Measurements from ENCODE around the gene SPRED2. TPM values are rescaled to one million over a fixed set of nuclear protein-coding genes. Genes with fewer than 3 reads are reported as not detected.

The SPRED2 gene
- total RNA-seq, 1 experiment from 2014 or later: 6.1 TPM

DNA sequence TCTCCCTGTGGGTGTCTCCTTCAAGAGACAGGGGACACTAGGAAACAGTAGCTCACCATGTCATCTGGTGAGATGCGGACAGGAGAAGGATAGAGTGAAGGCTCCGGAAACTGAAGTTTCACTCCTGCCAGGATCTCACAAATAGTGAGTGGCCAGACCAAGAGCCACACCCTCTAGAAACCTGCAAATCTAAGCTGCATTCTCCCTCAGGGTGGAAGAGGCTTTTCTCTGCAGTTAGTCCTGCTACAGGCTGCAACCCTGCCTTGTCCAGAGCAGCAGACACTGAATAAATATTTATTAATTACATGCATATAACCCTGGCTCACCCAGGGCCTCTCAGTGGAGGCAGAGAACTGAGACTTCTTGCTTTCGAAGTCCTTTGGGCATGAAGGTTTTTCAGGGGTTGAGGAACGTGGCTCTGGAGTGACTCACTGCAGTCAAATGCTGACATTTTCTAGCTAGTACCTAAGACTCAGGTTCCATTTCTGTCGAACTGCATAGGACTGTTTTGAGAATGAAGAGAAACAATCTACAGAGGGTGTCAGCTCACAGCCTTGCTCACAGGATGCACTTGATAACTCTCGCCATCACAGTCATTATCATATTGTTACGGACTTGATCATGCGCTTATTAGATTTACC is 117.5 kb downstream of the SPRED2 start:
- H3K9me3 ChIP-seq (replicated peaks): no peaks in the 10 kb centered on the region
- peaks cover 59% of the 10 kb centered on the region for H3K36me3 ChIP-seq
- H3K27me3 ChIP-seq (replicated peaks): no peaks in the 10 kb centered on the region
- H3K27ac ChIP-seq: no peak overlapping the region
- DNase-seq (ENCODE audit: low read depth in 1 of 2, low spot score in 2 of 2): no peak
- peaks cover 7% of the 10 kb centered on the region for H3K4me1 ChIP-seq (replicated peaks)
- H3K4me3 ChIP-seq: no peak overlapping the region

- Histone ChIP-seq H3K27ac (no peak overlapping the region), H3K36me3 (peaks cover 55% of the 10 kb centered on the region), H3K4me1 (replicated peaks) (no peaks in the 10 kb centered on the region), H3K9me3 (replicated peaks) (no peaks in the 10 kb centered on the region), H3K4me3 (no peak overlapping the region), H3K27me3 (replicated peaks) (no peaks in the 10 kb centered on the region)
- no peak for DNase-seq (ENCODE audit: low read depth in 1 of 2, low spot score in 2 of 2)
Observed at GRCh38 chr2:65313954-65314256, 118.5 kb downstream of the SPRED2 start.

DNA sequence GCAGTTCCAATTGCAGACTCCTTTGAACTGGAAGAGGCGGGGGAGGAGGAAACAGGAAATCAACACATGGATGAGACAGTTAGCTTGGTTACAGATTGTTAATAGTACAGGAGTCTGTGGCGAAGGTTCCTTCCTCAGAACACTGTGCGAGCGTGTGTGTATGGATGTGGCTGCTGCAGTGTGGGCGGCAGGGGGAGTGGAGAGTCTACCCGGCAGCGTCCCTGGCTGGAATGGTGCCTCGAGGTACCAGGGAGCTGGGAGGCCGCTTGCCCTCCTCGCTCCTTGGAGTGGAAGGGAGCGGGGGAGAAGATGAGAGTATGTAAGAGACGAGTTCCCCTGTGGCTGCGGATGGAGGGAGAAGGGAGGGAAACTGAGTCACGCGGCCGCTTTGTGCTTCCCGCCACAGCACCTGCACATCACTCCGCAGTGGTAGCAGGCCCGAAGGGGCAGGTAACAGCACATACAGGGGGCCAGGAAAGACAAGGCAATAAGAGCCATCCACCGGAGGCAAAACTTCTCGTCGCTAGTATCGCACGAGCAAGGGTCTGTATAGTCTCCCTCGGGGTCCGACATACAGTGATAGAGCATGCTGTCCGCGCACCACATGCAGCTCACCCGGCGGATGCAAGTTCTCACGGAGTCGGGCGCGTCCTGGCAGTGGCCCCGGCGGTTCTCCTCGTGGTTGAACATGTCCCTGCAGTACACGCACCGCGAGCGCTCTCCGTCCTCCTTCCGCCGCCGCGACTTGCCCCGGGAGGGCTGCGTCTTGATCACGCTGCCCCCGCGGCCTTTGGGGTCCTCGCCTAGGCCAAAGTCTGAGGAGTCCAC is 119.1 kb downstream of the SPRED2 start:
- Histone ChIP-seq H3K36me3 (peaks cover 55% of the 10 kb centered on the region), H3K27me3 (replicated peaks) (no peaks in the 10 kb centered on the region), H3K9me3 (replicated peaks) (no peaks in the 10 kb centered on the region), H3K4me3 (no peak overlapping the region), H3K4me1 (replicated peaks) (no peaks in the 10 kb centered on the region), H3K27ac (no peak overlapping the region)
- DNase-seq (ENCODE audit: low read depth in 1 of 2, low spot score in 2 of 2): no peak

DNA sequence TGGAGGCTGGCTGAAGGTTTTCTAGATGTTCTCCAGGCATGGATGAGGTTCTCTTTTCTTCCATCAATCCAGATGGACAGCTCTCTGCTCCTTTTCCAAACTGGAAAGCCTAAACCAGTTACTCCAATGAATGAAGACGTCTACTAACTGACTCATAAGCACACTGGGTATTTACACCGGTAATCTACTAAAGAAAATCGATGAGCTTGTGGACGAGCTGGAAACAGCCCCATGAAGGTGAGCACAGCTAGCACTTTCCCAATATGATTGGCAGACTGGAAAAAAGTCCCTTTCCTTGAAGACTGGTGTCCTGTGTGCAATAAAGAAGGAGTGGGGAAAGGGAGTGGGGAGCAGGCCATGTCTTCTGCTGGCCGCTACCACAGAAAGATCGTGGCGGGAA is 120.8 kb downstream of the SPRED2 start:
- Histone ChIP-seq H3K27ac (no peak overlapping the region), H3K4me1 (replicated peaks) (no peaks in the 10 kb centered on the region), H3K9me3 (replicated peaks) (no peaks in the 10 kb centered on the region), H3K27me3 (replicated peaks) (no peaks in the 10 kb centered on the region), H3K4me3 (no peak overlapping the region), H3K36me3 (peaks cover 52% of the 10 kb centered on the region)
- DNase-seq (ENCODE audit: low read depth in 1 of 2, low spot score in 2 of 2): no peak

DNA sequence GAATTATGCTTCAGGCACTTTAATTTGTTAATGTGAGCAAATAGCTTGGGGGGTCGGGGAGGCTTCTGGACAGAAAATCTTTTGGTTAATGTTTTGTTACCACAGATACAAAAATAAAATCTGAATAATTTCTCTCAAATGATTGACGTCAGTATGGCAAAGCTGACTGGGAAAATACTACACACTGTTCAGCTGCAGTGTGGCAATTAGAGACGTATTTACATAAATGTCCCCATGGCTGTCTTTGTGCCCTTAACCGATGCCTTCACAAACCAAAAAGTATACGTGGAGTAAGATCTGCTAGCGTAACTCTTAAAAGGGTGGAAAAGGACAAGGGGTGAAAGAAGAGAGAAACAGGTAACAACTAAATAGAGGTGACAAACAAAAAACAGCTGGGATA is 121.3 kb downstream of the SPRED2 start:
- H3K4me3 ChIP-seq: no peak overlapping the region
- no peaks in the 10 kb centered on the region for H3K27me3 ChIP-seq (replicated peaks)
- H3K27ac ChIP-seq: no peak overlapping the region
- no peaks in the 10 kb centered on the region for H3K9me3 ChIP-seq (replicated peaks)
- peaks cover 47% of the 10 kb centered on the region for H3K36me3 ChIP-seq
- no peak for DNase-seq (ENCODE audit: low read depth in 1 of 2, low spot score in 2 of 2)
- H3K4me1 ChIP-seq (replicated peaks): no peaks in the 10 kb centered on the region

DNA sequence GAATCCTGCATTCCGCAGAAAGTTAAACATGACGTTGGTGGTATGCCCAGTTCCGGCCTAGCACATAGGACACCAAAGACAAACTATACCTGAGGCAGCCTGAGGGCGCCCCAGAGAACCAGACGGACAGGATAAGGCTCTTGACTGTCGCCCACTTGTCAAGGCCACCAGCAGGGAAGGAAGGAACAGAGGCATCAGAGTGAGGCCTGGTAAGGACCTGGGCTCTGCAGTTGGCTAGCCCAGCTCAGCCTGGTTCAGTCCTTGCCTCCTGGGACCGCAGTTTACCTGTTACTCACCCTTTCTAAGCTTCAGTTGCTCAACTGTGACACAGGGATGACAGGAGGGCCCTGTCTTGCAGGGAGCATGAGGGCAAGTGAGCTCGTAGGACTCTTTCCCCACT is 122.7 kb downstream of the SPRED2 start:
- H3K27me3 ChIP-seq (replicated peaks): no peaks in the 10 kb centered on the region
- peaks cover 38% of the 10 kb centered on the region for H3K36me3 ChIP-seq
- H3K4me1 ChIP-seq (replicated peaks): no peaks in the 10 kb centered on the region
- no peak overlapping the region for H3K4me3 ChIP-seq
- no peak overlapping the region for H3K27ac ChIP-seq
- H3K9me3 ChIP-seq (replicated peaks): no peaks in the 10 kb centered on the region
- DNase-seq (ENCODE audit: low read depth in 1 of 2, low spot score in 2 of 2): no peak

DNA sequence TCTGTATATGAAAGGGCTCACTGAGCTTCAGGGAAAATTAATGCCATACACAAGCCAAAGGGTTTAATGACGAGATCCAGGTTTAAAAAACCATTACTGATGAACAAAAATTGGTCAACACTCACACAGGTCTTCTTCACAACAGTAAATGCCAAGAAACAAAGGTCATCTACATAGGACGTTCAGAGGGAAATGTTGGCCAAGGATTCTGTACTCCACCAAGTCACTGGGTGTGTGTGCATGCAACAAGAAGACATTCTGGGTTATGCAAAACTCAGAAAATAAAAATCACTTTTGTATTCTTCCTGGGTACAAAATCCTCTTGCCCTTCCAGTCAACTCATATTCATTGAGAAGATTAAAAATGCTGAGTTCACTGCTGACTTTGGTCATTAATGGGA is 126.5 kb downstream of the SPRED2 start:
- no peak overlapping the region for H3K27ac ChIP-seq
- H3K9me3 ChIP-seq (replicated peaks): no peaks in the 10 kb centered on the region
- peaks cover under 1% of the 10 kb centered on the region; the same call in 1 of the 2 replicates for H3K36me3 ChIP-seq
- peaks cover 18% of the 10 kb centered on the region for H3K4me1 ChIP-seq (replicated peaks)
- H3K27me3 ChIP-seq (replicated peaks): no peaks in the 10 kb centered on the region
- no peak for DNase-seq (ENCODE audit: low read depth in 1 of 2, low spot score in 2 of 2)
- no peak overlapping the region for H3K4me3 ChIP-seq

DNA sequence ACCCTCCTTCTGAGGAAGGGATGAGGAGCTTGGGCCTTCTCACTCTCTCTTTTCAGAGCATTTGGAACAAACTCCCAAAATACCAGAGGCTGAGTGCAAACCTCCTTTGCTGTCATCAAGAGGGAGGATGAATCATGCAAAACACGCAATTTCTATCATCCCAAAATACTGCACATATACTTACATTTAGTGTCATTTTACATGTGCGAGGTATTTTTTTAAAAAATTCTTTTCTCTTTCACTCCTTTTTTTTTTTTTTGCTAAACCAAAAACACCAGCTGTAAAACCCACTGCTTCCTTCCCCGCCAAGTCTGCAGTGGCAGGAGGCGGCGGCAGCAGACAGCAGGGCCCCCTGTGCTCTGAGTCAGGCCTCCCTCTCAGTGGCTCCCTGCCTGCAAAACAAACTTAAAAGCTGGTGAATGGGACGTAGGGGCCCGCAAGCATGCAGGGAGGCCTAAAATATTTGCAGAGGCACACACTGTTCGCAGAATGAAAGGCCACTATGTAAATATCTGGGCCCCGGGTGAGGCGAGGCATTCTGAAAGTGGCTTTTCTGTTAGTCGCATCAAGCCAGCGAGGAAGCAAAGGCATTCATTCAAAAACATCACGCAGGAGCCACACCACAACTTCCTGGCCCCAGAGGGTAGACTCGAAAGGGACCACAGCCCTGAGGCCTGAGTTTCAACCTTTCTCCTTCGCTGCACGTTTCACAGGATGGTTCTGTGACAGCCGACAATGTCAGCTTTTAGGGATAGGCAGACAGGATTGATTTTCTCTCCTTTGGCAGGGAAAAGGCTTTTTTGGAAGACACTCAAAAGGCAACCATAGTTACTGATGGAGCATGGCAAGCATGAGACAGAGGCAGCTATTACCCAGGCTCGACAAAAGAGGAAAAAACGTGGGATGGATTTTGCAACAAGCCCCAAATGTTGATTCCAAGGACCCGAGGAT is 131.4 kb downstream of the SPRED2 start:
- no peaks in the 10 kb centered on the region for H3K27me3 ChIP-seq (replicated peaks)
- no peaks in the 10 kb centered on the region for H3K36me3 ChIP-seq
- H3K4me1 ChIP-seq (replicated peaks): peaks cover 40% of the 10 kb centered on the region
- no peaks in the 10 kb centered on the region for H3K9me3 ChIP-seq (replicated peaks)
- peak overlapping the region; percentile 6; the same call in 1 of the 2 replicates for H3K4me3 ChIP-seq
- H3K27ac ChIP-seq: peak overlapping the region; percentile 62
- DNase-seq (ENCODE audit: low read depth in 1 of 2, low spot score in 2 of 2): peak; percentile 92 to 94

DNA sequence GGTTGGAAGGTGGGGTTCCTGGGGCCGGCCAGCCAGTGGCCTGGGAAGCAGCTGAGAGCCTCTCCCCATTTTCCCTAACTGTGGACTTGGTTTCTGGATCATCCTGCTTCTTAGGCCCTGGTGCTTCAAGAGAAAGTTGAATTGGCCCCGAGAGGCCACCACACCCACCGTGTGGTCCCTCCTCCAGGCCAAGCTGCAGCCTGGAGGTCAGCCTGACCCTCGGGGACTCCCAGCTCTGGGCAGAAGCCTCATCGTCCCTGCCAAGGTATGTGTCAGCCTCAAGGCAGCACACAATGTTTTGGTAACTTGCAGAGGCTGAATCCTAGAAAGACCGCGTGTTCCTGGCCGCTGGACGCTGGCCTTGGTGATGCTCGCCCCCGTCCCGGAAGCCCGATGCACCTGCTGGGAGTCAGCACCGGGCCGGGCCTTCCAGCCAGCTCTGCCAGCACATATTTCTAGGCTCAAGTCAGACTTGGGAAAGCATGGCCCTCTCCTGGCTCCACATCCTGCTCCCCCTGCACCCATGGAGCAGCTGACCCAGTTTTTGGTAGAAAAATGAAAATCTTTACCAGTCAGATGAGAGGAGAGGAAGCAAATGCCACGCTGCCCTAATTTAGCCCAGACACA is 132.2 kb downstream of the SPRED2 start:
- Histone ChIP-seq H3K4me3 (no peak overlapping the region), H3K4me1 (replicated peaks) (peaks cover 40% of the 10 kb centered on the region), H3K9me3 (replicated peaks) (no peaks in the 10 kb centered on the region), H3K36me3 (no peaks in the 10 kb centered on the region), H3K27me3 (replicated peaks) (no peaks in the 10 kb centered on the region), H3K27ac (peak overlapping the region; percentile 37; the same call in 1 of the 2 replicates)
- DNase-seq (ENCODE audit: low read depth in 1 of 2, low spot score in 2 of 2): peak in 1 of 2 experiments; percentile 36

DNA sequence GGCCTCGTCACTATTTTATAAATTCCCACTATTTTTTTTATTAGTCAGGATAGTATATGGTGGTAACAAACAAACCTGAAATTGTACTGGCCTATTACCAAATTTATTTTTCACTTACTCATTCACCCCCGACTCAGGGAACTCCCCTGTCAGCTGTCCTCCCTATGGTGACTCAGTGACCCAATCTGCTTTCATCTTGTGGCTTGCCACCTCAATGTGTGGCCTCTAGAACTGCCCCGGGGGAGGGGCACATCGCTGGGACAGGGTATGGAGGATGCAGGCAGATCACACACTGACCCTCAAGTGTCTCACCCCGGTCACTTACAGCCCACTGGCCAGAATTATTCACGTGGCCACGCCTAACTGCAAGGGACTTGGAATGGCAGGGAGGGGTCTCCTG is 133.2 kb downstream of the SPRED2 start:
- peak overlapping the region; percentile 67 for H3K27ac ChIP-seq
- peaks cover 40% of the 10 kb centered on the region for H3K4me1 ChIP-seq (replicated peaks)
- H3K27me3 ChIP-seq (replicated peaks): no peaks in the 10 kb centered on the region
- no peaks in the 10 kb centered on the region for H3K9me3 ChIP-seq (replicated peaks)
- DNase-seq (ENCODE audit: low read depth in 1 of 2, low spot score in 2 of 2): peak; percentile 92
- no peaks in the 10 kb centered on the region for H3K36me3 ChIP-seq
- no peak overlapping the region for H3K4me3 ChIP-seq

DNA sequence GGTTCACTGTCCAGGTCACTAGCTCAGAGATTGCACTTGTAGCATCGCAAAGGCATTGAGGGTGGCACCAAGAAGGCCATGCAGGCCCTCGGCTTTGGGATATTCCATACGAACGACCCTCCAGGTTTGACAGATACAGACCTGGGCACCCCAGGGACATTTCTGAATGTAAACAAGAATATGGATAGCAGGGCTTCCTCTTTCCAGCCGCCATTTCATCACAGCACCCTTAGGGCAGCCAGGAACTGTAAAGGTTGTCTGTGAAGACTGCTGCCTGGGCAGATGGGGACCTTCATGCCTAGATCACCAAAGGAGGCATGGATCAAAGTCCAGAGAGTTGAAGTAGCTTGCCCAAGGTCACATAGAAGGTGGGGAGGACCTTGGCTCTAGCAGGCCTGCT is 134.3 kb downstream of the SPRED2 start:
- Histone ChIP-seq H3K27me3 (replicated peaks) (no peaks in the 10 kb centered on the region), H3K4me1 (replicated peaks) (peaks cover 40% of the 10 kb centered on the region), H3K27ac (no peak overlapping the region), H3K9me3 (replicated peaks) (no peaks in the 10 kb centered on the region), H3K36me3 (no peaks in the 10 kb centered on the region), H3K4me3 (no peak overlapping the region)
- no peak for DNase-seq (ENCODE audit: low read depth in 1 of 2, low spot score in 2 of 2)

GRCh38 chr2:65297544-65297943 is 134.9 kb downstream of the SPRED2 start:
- no peaks in the 10 kb centered on the region for H3K36me3 ChIP-seq
- DNase-seq (ENCODE audit: low read depth in 1 of 2, low spot score in 2 of 2): no peak

GRCh38 chr2:65296971-65297370 is 135.4 kb downstream of the SPRED2 start:
- no peak for DNase-seq (ENCODE audit: low read depth in 1 of 2, low spot score in 2 of 2)
- no peak overlapping the region for H3K4me3 ChIP-seq
- H3K36me3 ChIP-seq: no peaks in the 10 kb centered on the region
- no peaks in the 10 kb centered on the region for H3K9me3 ChIP-seq (replicated peaks)
- no peak overlapping the region for H3K27ac ChIP-seq
- peaks cover 32% of the 10 kb centered on the region for H3K4me1 ChIP-seq (replicated peaks)
- no peaks in the 10 kb centered on the region for H3K27me3 ChIP-seq (replicated peaks)

More at GRCh38 chr2:65297544-65297943, 134.9 kb downstream of the SPRED2 start:
- no peaks in the 10 kb centered on the region for H3K9me3 ChIP-seq (replicated peaks)
- H3K27ac ChIP-seq: no peak overlapping the region
- no peaks in the 10 kb centered on the region for H3K27me3 ChIP-seq (replicated peaks)
- no peak overlapping the region for H3K4me3 ChIP-seq
- peaks cover 37% of the 10 kb centered on the region for H3K4me1 ChIP-seq (replicated peaks)
